ENCODE measurements around the gene SELENOF. TPM values are rescaled to one million over a fixed set of nuclear protein-coding genes. Genes with fewer than 3 reads are reported as not detected.

Gene SELENOF
- total and polyA plus RNA-seq, 2 of the 13 experiments (the other 11 are each of a cell fraction or from before 2014, with no cell fraction given) = 133 to 163 TPM

- ATAC-seq (no peak), DNase-seq (ENCODE audit: low spot score) (no peak), FAIRE-seq (no peak)
- CTCF ChIA-PET (ENCODE audit: low intra/inter-chr PET ratio, low total read pairs) = no interaction called here
- 35% methylated on average over 1 of the region's 1 CpG for WGBS (ENCODE audit: low lambda C conversion rate)
- Histone ChIP-seq H3K27me3 (ENCODE audit: control insufficient read depth in 1 of 2, insufficient read depth in 2 of 2, low read length in 2 of 2) (no peaks in the 10 kb centered on the region), H3K36me3 (replicated peaks in 1 of 2; ENCODE audit: control insufficient read depth in 1 of 2, insufficient read depth in 2 of 2, low read length in 2 of 2) (no peaks in the 10 kb centered on the region), H3K4me1 (ENCODE audit: insufficient read depth, low read length) (peaks cover 33% of the 10 kb centered on the region), H3K4me2 (ENCODE audit: low read depth, low read length) (no peak overlapping the region), H3K9me3 (ENCODE audit: low read length) (no peaks in the 10 kb centered on the region), H4K20me1 (ENCODE audit: insufficient read depth, low read length) (no peaks in the 10 kb centered on the region), H2AFZ (ENCODE audit: low read length) (no peak overlapping the region), H3K79me2 (ENCODE audit: insufficient read depth, low read length) (no peaks in the 10 kb centered on the region), H3K4me3 (replicated peaks in 1 of 3; ENCODE audit: insufficient read depth in 1 of 3, low read depth in 2 of 3, low read length in 3 of 3) (no peak overlapping the region), H3K9ac (ENCODE audit: insufficient read depth, low read depth, low read length) (no peak overlapping the region), H3K27ac (ENCODE audit: extremely low read length, insufficient read depth, low read length) (no peak overlapping the region)
- BruUV-seq (replicated peaks) = no TSS peak
- intact Hi-C loops (cut with micrococcal nuclease; ENCODE audit: unreplicated experiment) (no loop called here), in situ Hi-C loops (cut with HindIII; ENCODE audit: extremely low pct_ligation_motif_present, low pct_unique_long_range_greater_than_20kb) (no loop called here)
- POLR2A ChIA-PET = no interaction called here
- no peak for TF ChIP-seq ZNF850 (CRISPR knock-in tag; conservative IDR thresholded peaks at IDR 0.05)
- TF ChIP-seq HNRNPL (IDR thresholded peaks at IDR 0.05; ENCODE audit: low read depth, low read length) = no peak
- TF ChIP-seq ZNF75D (CRISPR knock-in tag; IDR thresholded peaks at IDR 0.05; ENCODE audit: borderline replicate concordance) = no peak
- TF ChIP-seq ZFP1 (CRISPR knock-in tag; IDR thresholded peaks at IDR 0.05) = no peak
- TF ChIP-seq NFATC3 (CRISPR knock-in tag; IDR thresholded peaks at IDR 0.05) = no peak
- no peak for TF ChIP-seq PLSCR1 (CRISPR knock-in tag; IDR thresholded peaks at IDR 0.05; ENCODE audit: borderline replicate concordance)
- no peak for TF ChIP-seq KMT2A (CRISPR knock-in tag; IDR thresholded peaks at IDR 0.05)
- TF ChIP-seq IRX3 (CRISPR knock-in tag; IDR thresholded peaks at IDR 0.05; ENCODE audit: borderline replicate concordance, low read depth) = no peak
- no peak for TF ChIP-seq ZFP62 (CRISPR knock-in tag; IDR thresholded peaks at IDR 0.05)
- no peak for TF ChIP-seq ZNF790 (CRISPR knock-in tag; IDR thresholded peaks at IDR 0.05; ENCODE audit: borderline replicate concordance)
- no peak for TF ChIP-seq ZNF432 (CRISPR knock-in tag; IDR thresholded peaks at IDR 0.05; ENCODE audit: borderline replicate concordance)
- TF ChIP-seq JUNB (CRISPR knock-in tag; IDR thresholded peaks at IDR 0.05; ENCODE audit: borderline replicate concordance) = no peak
- TF ChIP-seq MXD4 (CRISPR knock-in tag; IDR thresholded peaks at IDR 0.05) = no peak
- TF ChIP-seq CREBL2 (CRISPR knock-in tag; IDR thresholded peaks at IDR 0.05; ENCODE audit: borderline replicate concordance) = no peak
Observed at GRCh38 chr1:86841116-86841515, 72.8 kb downstream of the SELENOF start.
